ENCODE measurements around the gene EXOC2.

DNA sequence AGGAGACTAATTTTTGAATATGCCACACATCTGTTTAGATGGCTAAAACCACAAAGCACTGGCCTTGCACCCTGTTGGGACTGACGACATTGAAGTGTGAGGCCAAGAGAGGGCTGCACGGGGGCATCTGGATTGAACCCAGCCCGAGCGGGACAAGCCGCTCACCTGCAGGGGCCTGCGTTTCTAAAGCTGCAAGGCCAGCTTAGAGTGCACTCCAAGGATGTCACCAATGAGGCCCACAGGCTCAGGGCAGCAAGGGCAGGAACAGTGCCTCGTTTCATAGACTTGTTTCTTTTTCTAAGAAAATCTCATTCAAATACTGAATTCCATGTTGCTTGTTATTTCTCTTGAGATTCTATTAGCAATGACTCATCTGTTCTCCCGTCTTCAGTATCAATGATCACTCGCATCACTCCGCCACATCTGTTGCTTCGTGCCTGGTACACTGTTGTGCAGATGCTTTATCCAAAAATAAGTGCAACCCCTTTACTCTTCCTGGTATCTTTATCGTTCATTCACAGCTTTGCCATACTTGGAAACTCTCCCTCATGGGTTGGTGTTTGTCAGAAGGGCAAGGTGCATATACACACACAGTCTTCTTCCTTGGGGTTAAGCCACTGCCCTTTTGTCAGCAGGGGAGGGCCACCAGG is 181.3 kb downstream of the EXOC2 start:
- TF ChIP-seq, protein P1, sequence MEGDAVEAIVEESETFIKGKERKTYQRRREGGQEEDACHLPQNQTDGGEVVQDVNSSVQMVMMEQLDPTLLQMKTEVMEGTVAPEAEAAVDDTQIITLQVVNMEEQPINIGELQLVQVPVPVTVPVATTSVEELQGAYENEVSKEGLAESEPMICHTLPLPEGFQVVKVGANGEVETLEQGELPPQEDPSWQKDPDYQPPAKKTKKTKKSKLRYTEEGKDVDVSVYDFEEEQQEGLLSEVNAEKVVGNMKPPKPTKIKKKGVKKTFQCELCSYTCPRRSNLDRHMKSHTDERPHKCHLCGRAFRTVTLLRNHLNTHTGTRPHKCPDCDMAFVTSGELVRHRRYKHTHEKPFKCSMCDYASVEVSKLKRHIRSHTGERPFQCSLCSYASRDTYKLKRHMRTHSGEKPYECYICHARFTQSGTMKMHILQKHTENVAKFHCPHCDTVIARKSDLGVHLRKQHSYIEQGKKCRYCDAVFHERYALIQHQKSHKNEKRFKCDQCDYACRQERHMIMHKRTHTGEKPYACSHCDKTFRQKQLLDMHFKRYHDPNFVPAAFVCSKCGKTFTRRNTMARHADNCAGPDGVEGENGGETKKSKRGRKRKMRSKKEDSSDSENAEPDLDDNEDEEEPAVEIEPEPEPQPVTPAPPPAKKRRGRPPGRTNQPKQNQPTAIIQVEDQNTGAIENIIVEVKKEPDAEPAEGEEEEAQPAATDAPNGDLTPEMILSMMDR (IDR thresholded peaks at IDR 0.05; ENCODE audit: insufficient read depth, low read depth, low read length), result no peak
- no peak for TF ChIP-seq EZH2 (IDR thresholded peaks at IDR 0.05; ENCODE audit: insufficient read depth, low read length)
